HCT116 (cell line): ENCODE results near the gene FAM81A. TPM values are rescaled to one million over a fixed set of nuclear protein-coding genes. Genes with fewer than 3 reads are reported as not detected.

Source experiments
- ATAC-seq: fragments of 200-7000 bp; cut with Tn5 transposase; 2 replicates; pipeline ENCODE4 v1.9.1; 2020; ENCODE audit warnings: mild to moderate bottlenecking, moderate library complexity
- BruUV-seq: library from RNA; stranded (reverse); fragments of 400-500 nt; replicated peaks from 2 replicates; lab custom pipeline; 2021; lab: Mats Ljungman, UMichigan
- CTCF ChIA-PET: fragments of 300-600 bp; sonication (Branson Sonifier 250); formaldehyde crosslinking; loops from one replicate; lab custom pipeline; 2021; ENCODE audit warnings: antibody characterized with exemption; lab: Charles Lee
- POLR2A ChIA-PET: fragments of 300-600, 350-600 bp; sonication (Branson Sonifier 250); formaldehyde crosslinking; loops from one replicate; lab custom pipeline; 2021; ENCODE audit warnings: antibody characterized with exemption; lab: Charles Lee
- RAD21 ChIA-PET, 2 experiments: fragments of 300-600 bp; sonication (Branson Sonifier 250); formaldehyde crosslinking; loops; one replicate each; lab custom pipeline; 2023; ENCODE audit warnings: low total read pairs in 2 of 2; ENCODE audit not compliant: uncharacterized antibody in 2 of 2, unreplicated experiment in 2 of 2, low non-redundant PET in 1 of 2; lab: Charles Lee
- DNase-seq: peaks from one replicate; pipeline ENCODE4 v3.0.0-alpha.2; 2010; ENCODE audit warnings: low read depth, low spot score
- H2AFZ ChIP-seq: fragments of 200-600 bp; shearing (Covaris generic), sonication (generic); 2 replicates; pipeline ENCODE4 v1.6.1; 2017; ENCODE audit warnings: low read depth, mixed run types, mixed read lengths, antibody characterized with exemption, low read length; ENCODE audit not compliant: poor library complexity, severe bottlenecking
- H3K27ac ChIP-seq: 2 replicates; pipeline ENCODE4 v1.5.1; 2012; ENCODE audit warnings: low read depth, low read length
- H3K27me3 ChIP-seq: fragments of 200-600 bp; sonication (generic); 2 replicates; pipeline ENCODE4 v1.6.1; 2016; ENCODE audit warnings: mixed run types, low read length, mixed read lengths; ENCODE audit not compliant: insufficient read depth
- H3K36me3 ChIP-seq, 2 experiments: fragments of 200-500 bp in 1 of 2; fragments of 200-600 bp in 1 of 2; sonication (Bioruptor generic) in 1 of 2; sonication (generic) in 1 of 2; 2 replicates each; pipeline versions ENCODE4 v1.5.1 to v1.6.1; 2014 to 2016; ENCODE audit warnings: low read length in 2 of 2, inconsistent platforms in 1 of 2, mixed read lengths in 1 of 2, mixed run types in 1 of 2; ENCODE audit not compliant: insufficient read depth in 2 of 2, control insufficient read depth in 1 of 2
- H3K4me1 ChIP-seq, 2 experiments: fragments of 200-600 bp in 1 of 2; sonication (generic) in 1 of 2; 2 replicates each; pipeline versions ENCODE4 v1.5.1 to v1.6.1; 2012 to 2017; ENCODE audit warnings: low read length in 2 of 2, inconsistent platforms in 1 of 2, mild to moderate bottlenecking in 1 of 2, mixed read lengths in 1 of 2, mixed run types in 1 of 2, moderate library complexity in 1 of 2; ENCODE audit not compliant: insufficient read depth in 2 of 2, control insufficient read depth in 1 of 2
- H3K4me2 ChIP-seq: fragments of 200-600 bp; sonication (generic); 2 replicates; pipeline ENCODE4 v1.6.1; 2017; ENCODE audit warnings: mixed run types, low read length, mixed read lengths
- H3K4me3 ChIP-seq, 2 experiments: fragments of 200-600 bp in 1 of 2; sonication (generic) in 1 of 2; replicated peaks in 1 of 2; 2 replicates each; pipeline ENCODE4 v1.5.1; 2011 to 2016; ENCODE audit warnings: low read length in 2 of 2, control low read depth in 1 of 2, low read depth in 1 of 2, mild to moderate bottlenecking in 1 of 2, mixed read lengths in 1 of 2, mixed run types in 1 of 2
- H3K79me2 ChIP-seq: fragments of 200-600 bp; sonication (generic); 2 replicates; pipeline ENCODE4 v1.6.1; 2017; ENCODE audit warnings: mild to moderate bottlenecking, mixed run types, low read length, moderate library complexity, mixed read lengths; ENCODE audit not compliant: insufficient read depth
- H3K9ac ChIP-seq: fragments of 200-600 bp; sonication (generic); 2 replicates; pipeline ENCODE4 v1.6.1; 2016; ENCODE audit warnings: low read length, mixed read lengths
- H3K9me2 ChIP-seq: fragments of 200-600 bp; sonication (generic), shearing (Covaris generic); 2 replicates; pipeline ENCODE4 v1.6.1; 2017; ENCODE audit warnings: mixed run types, mild to moderate bottlenecking, moderate library complexity; ENCODE audit not compliant: insufficient read depth
- H3K9me3 ChIP-seq, 2 experiments: fragments of 200-500 bp in 1 of 2; fragments of 200-600 bp in 1 of 2; sonication (Bioruptor generic) in 1 of 2; sonication (generic) in 1 of 2; 2 replicates each; pipeline ENCODE4 v1.6.1; 2014 to 2017; ENCODE audit warnings: low read length in 2 of 2, mixed read lengths in 2 of 2, inconsistent platforms in 1 of 2, low read depth in 1 of 2, mild to moderate bottlenecking in 1 of 2, mixed run types in 1 of 2, moderate library complexity in 1 of 2; ENCODE audit not compliant: control insufficient read depth in 1 of 2, insufficient read depth in 1 of 2
- H4K20me1 ChIP-seq: fragments of 200-600 bp; sonication (generic), shearing (Covaris generic); 2 replicates; pipeline ENCODE4 v1.6.1; 2017; ENCODE audit warnings: mixed run types, mild to moderate bottlenecking, moderate library complexity; ENCODE audit not compliant: insufficient read depth
- CBX3 ChIP-seq: IDR thresholded peaks from 2 replicates; pipeline ENCODE4 v1.6.1; 2012; ENCODE audit warnings: low read depth
- ELF1 ChIP-seq: IDR thresholded peaks from 2 replicates; pipeline ENCODE4 v1.6.1; 2012; ENCODE audit warnings: low read depth, borderline replicate concordance
- FOSL1 ChIP-seq: IDR thresholded peaks from 2 replicates; pipeline ENCODE4 v1.6.1; 2012; ENCODE audit warnings: low read depth
- JUND ChIP-seq: IDR thresholded peaks from 2 replicates; pipeline ENCODE4 v1.6.1; 2012
- POLR2AphosphoS5 ChIP-seq: IDR thresholded peaks from 2 replicates; pipeline ENCODE4 v1.6.1; 2011; ENCODE audit warnings: mild to moderate bottlenecking, low read depth, low read length, moderate library complexity
- SRF ChIP-seq: IDR thresholded peaks from 2 replicates; pipeline ENCODE4 v1.6.1; 2012; ENCODE audit warnings: low read depth
- TCF7L2 ChIP-seq: IDR thresholded peaks from 2 replicates; pipeline ENCODE4 v1.7.0; 2011; ENCODE audit warnings: borderline replicate concordance, inconsistent platforms; ENCODE audit not compliant: insufficient read depth, insufficient read length; ENCODE audit errors: extremely low read depth
- ZBTB33 ChIP-seq: IDR thresholded peaks from 2 replicates; pipeline ENCODE4 v1.6.1; 2011; ENCODE audit warnings: mild to moderate bottlenecking, low read length, moderate library complexity; ENCODE audit not compliant: insufficient replicate concordance; ENCODE audit errors: extremely low read depth
- ZFX ChIP-seq: fragments of 450-650 bp; IDR thresholded peaks from 2 replicates; pipeline ENCODE4 v1.6.1; 2017
- intact Hi-C: fragments of 100-400 bp; cut with micrococcal nuclease; formaldehyde crosslinking; loops from 2 replicates; pipeline ENCODE4 v1.10.0; 2022
- total RNA-seq: library from RNA; stranded (reverse); gene quantifications from one replicate; pipeline ENCODE4 v1.2.1, GENCODE V29; 2021; ENCODE audit not compliant: unreplicated experiment

The FAM81A gene
- total RNA-seq, 1 experiment from 2014 or later, result 6.6 TPM

GRCh38 chr15:59558851-59559250, 120.9 kb downstream of the FAM81A start:
- no TSS peak for BruUV-seq
- H4K20me1 ChIP-seq, result no peaks in the 10 kb centered on the region
- no peaks in the 10 kb centered on the region for H3K9me3 ChIP-seq
- no peak overlapping the region for H2AFZ ChIP-seq
- no peak for ATAC-seq
- H3K36me3 ChIP-seq, result no peaks in the 10 kb centered on the region
- no peak overlapping the region for H3K4me2 ChIP-seq
- ChIA-PET POLR2A (no interaction called here), CTCF (interaction anchor here (1.4 kb wide), 1 partner anchor 26 kb away, joined by 8 read pairs; no protein-coding TSS in a partner anchor), RAD21 (no interaction called here)
- TF ChIP-seq CBX3, result no peak
- no peak for TF ChIP-seq ZBTB33
- TF ChIP-seq POLR2AphosphoS5, result no peak
- TF ChIP-seq ZFX, result no peak
- H3K4me1 ChIP-seq, result peaks cover 2 to 17% of the 10 kb centered on the region in 2 experiments; a peak in 2 of 4 replicates
- H3K27me3 ChIP-seq, result no peaks in the 10 kb centered on the region
- H3K27ac ChIP-seq, result no peak overlapping the region
- DNase-seq, result no peak
- H3K9me2 ChIP-seq, result no peaks in the 10 kb centered on the region
- no peaks in the 10 kb centered on the region for H3K79me2 ChIP-seq
- intact Hi-C loops, result no loop called here
- no peak overlapping the region for H3K9ac ChIP-seq
- H3K4me3 ChIP-seq, result no peak overlapping the region

- Histone ChIP-seq H4K20me1 (no peaks in the 10 kb centered on the region), H3K36me3 (no peaks in the 10 kb centered on the region), H3K4me3 (no peak overlapping the region), H3K9me2 (no peaks in the 10 kb centered on the region), H3K9me3 (peaks cover 0 to 11% of the 10 kb centered on the region in 2 experiments; a peak in 1 of 4 replicates), H3K79me2 (no peaks in the 10 kb centered on the region), H3K27ac (no peak overlapping the region), H3K9ac (no peak overlapping the region), H2AFZ (no peak overlapping the region), H3K4me1 (peaks cover 0 to 2% of the 10 kb centered on the region in 2 experiments; a peak in 1 of 4 replicates)
- ATAC-seq, result no peak
- ChIA-PET RAD21 (no interaction called here), POLR2A (no interaction called here)
- DNase-seq, result no peak
- TF ChIP-seq FOSL1, result no peak
- TF ChIP-seq SRF, result no peak
- TF ChIP-seq JUND, result no peak
- TF ChIP-seq ZFX, result no peak
- TF ChIP-seq ELF1, result no peak
- TF ChIP-seq TCF7L2, result no peak
- TF ChIP-seq, all 23 proteins: peak for 0
- no TSS peak for BruUV-seq
- CTCF ChIA-PET, result no interaction called here
- intact Hi-C loops, result no loop called here
- Histone ChIP-seq H3K27me3 (no peaks in the 10 kb centered on the region), H3K4me2 (no peak overlapping the region)
Measured at GRCh38 chr15:59561547-59561946, 123.6 kb downstream of the FAM81A start.
